ENCODE results near the gene PRKAG1.

PRKAG1 gene

GRCh38 chr12:49031573-49032161, 13.1 kb upstream of the PRKAG1 start:
- DNase-seq (ENCODE audit: low read depth, low spot score) = no peak

- DNase-seq (ENCODE audit: low read depth, low spot score) = no peak
Measured at GRCh38 chr12:49030714-49031572, 12.4 kb upstream of the PRKAG1 start.

DNA sequence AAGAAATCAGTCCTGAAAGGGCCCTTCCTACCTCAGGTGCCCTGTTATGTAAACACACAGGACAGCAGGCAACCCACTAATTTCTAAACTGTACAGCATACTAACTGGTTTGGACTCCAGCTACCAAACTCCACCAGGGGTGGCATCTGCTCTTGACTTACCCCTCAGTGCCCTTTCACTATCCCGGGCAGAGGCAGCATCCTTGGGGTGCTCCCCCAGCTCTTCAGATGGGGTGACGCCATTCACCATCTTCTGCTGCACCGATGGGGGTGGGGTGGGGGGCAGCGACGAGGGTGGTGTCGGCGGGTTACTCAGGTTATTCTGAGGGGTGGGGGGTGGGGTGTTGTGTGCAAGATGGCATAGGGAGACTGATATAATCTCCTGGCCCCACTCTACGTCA, 11.5 kb upstream of the PRKAG1 start:
- no peak for DNase-seq (ENCODE audit: low read depth, low spot score)

DNA sequence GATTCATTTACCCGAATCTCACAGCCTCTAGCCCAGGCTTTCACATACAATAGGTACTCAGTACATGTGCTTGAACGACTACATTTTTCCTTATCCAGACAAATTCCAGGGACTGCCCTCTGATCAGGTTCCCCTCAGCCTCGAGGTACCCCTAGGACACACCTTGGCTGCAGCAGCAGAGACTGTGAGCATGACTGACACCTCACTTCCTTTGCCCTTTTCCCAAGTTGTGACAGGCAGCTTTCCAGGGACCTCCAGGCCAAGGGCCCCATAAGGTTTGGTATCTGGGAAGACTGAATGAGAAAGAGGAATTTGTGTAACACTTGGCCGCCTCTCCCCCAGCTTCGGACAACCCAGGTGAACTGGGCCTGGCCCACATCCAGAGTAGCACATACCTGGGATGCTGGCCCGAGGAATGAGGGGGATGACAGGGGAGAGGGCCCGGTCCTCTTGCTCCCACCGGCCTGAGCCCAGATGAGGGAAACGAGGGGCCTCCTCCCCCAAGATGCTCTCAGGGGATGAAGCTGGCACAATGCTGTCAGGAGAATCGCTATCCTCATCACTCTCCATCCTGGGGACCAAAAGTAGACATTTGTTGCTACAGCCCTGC, 10.2 kb upstream of the PRKAG1 start:
- DNase-seq (ENCODE audit: low read depth, low spot score) = no peak

DNA sequence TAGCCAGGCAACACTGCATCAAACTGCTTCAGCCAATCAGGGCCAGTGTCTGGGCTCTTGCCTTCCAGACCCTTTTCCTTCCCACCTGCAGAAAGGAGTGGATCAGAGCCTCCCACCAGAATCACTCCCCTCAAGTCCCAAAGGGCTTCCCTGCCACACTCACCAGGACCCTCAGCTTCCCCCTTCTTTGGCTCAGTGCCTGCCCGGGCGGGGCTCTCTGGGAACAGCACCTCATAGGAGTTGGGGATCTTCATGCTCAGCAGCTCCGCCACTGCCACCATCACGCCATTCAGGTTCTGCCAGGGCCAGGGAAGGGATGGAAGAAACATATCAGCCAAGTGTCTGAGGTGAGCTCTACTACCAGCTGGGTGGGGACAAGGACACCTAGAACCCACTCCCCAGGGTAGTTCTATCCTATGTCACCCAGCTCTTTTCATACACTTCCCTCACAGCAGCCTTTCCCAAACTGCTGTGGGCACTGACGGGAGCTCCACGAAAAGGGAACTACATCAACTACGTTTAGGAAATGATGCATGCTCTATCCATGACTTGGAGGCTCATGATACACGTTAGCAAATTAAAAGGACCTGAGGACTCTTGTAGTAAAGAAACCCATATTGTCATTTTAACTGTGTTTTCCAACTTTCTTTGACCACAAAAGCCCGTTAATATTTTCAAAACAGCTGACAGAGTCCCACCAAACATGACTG, 9.4 kb upstream of the PRKAG1 start:
- no peak for DNase-seq (ENCODE audit: low read depth, low spot score)

- DNase-seq (ENCODE audit: low read depth, low spot score) = no peak
Measured at GRCh38 chr12:49026678-49027480, 8.3 kb upstream of the PRKAG1 start.

GRCh38 chr12:49026101-49026500, 7.5 kb upstream of the PRKAG1 start:
- DNase-seq (ENCODE audit: low read depth, low spot score) = no peak

- DNase-seq (ENCODE audit: low read depth, low spot score) = no peak
Measured at GRCh38 chr12:49025463-49025862, 6.9 kb upstream of the PRKAG1 start.

DNA sequence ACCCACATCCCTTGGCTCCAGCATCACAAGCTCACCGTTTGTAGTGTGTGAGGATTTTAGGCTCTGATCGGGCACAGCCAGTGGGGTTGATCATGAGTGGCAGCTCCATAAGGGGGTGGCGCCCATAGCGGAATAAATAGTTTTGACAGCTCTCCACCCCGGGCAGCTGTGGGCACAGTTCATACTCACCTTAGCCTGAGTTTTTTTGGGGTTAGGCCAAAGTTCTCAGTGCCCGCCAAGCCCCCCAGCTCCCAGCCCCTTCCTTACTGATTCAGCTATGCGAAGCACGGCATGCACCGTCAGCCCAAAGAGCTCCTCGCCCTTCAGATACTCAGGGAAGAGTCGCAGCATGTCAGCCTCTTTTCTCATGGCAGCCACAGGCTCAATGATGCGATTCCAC, 6.0 kb upstream of the PRKAG1 start:
- no peak for DNase-seq (ENCODE audit: low read depth, low spot score)

GRCh38 chr12:49023812-49024211, 5.2 kb upstream of the PRKAG1 start:
- DNase-seq (ENCODE audit: low read depth, low spot score) = no peak

DNA sequence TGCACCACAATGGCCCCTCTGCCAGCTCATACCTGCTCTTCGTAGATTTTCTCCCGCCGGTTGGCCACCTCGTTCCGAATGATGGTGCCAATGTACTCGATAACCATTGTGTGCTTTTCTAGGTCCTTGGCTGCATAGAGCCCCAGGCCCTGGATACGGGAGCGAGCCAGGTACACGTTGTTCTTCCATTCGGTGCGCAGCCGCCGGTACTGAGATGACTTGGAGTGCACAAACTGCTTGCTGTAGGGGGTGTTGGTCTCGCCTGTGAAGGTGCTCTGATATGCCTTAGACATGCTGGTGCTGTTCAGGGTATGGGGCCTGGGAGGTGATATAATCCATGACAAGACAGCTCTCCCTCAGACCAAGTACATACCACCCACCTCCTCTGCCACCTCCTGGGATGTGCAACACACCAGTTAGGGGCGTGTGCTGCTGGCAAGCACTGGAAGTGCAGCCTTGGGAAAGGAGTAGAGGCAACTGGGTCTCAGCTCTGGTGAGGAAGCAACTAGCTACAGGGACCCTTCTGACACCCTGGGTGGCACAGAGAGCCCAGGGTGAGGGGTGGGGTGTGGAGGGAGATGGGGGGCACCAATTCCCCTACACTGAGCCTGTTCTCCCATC, 4.1 kb upstream of the PRKAG1 start:
- DNase-seq (ENCODE audit: low read depth, low spot score) = no peak

DNA sequence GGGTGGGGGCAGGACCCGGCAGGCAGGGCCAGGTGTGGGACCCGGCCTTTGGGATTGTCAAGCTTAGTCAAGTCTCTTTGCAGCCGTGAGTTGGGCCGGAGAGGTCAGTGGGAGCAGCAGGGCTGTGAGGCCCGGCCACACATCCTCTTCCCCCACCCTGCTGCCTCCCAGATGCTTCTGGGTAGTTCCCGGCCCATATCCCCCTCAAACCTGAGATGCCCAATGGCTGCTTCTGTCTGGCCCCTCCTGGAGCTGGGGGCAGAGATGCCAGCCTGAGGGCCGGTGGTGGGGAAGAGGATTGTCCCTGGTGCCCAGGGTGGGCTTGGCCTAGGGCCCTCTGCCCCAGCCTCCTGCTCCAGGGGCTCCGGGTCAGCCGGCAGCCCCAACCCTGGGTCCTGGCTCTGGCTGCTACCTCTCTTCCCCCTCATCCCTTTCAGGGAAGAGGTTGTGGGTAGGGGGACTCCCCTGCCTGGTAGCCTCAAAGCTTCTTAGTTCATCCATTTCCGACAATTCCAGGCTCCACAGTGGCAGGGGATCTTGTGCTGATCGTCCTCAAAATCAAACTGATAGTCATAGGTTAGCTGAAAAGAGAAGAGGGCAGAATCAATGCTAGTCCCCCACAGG, 2.8 kb upstream of the PRKAG1 start:
- DNase-seq (ENCODE audit: low read depth, low spot score) = no peak

GRCh38 chr12:49020441-49020840, 1.9 kb upstream of the PRKAG1 start:
- no peak for DNase-seq (ENCODE audit: low read depth, low spot score)

GRCh38 chr12:49019443-49020324, 1.1 kb upstream of the PRKAG1 start:
- DNase-seq (ENCODE audit: low read depth, low spot score) = no peak

DNA sequence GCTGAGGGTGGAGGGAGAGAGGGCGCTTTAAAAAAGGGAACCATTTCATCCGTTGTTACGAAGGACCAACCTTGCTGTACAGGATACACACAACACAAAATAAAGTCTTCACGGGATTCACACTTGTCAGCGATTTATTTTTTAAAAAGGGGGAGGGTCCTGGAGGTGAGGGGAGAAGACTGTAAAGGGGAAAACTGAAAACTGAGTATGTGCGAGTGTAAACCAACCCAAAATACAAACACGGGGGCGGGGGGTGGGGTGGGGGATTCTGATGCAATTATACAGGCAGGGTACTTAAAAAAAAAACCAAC, 499 bp upstream of the PRKAG1 start:
- DNase-seq (ENCODE audit: low read depth, low spot score) = no peak

DNA sequence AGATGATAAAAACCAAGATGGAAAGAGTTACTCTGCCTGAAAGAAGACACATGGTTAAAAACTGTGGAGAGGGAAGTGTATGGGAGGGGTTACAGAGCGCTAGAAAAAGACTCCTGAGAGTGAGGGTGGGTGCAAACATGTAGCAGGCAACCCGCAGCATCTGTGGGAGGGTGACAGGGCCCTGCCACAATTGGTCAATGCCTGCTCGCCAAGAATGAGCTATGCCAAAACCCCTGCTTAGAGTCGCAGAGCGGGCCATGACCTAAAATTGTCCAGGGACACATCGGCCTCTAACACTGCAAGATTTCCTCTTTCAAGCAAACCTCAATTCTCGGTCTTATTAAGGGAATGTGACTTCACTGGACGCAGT, 700 bp downstream of the PRKAG1 start:
- DNase-seq (ENCODE audit: low read depth, low spot score) = no peak

- DNase-seq (ENCODE audit: low read depth, low spot score) = no peak
Measured at GRCh38 chr12:49015196-49015595, 3.4 kb downstream of the PRKAG1 start.

DNA sequence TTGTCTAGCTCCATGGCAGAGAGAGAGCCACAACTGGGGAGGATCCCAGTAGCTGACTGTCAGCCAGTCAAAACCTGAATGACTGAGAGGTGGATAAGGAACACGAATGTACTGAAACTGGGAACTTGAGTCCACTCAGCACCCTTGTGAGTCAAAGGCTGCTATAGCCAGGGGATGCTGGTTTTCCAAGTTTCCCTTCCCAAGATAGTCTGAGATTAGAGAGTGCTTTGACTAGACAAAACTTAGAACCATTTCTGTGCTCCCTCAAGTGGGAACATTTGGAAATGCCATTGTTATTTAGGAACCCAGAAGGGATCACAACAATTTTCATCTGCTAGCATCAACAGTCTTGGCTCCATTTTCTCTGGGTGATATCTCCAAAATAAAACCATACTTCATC, 4.0 kb downstream of the PRKAG1 start:
- no peak for DNase-seq (ENCODE audit: low read depth, low spot score)

DNA sequence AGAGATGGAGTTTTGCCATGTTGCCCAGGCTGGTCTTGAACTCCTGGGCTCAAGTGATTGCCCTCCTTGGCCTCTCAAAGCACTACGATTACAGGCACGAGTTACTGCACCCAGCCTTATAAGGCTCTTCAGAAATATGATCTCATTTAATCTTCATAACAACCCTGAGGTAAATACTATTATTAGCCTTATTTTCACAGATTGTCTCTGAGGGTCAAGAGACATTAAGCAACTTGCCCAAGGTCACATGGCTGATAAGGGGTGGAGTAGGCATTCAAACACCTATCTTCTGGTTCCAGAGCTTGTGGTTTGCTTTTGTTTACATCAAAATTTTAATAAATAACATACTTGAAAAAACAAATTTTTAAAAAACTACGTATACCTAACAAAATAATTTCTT, 5.1 kb downstream of the PRKAG1 start:
- DNase-seq (ENCODE audit: low read depth, low spot score) = no peak

GRCh38 chr12:49012739-49013138, 5.8 kb downstream of the PRKAG1 start:
- DNase-seq (ENCODE audit: low read depth, low spot score) = no peak
